Measurements from ENCODE around the gene P2RY6.

Gene P2RY6

GRCh38 chr11:73344191-73344607 is 72.1 kb downstream of the P2RY6 start:
- no peak for DNase-seq (ENCODE audit: low read depth)
- TF ChIP-seq, protein P1, sequence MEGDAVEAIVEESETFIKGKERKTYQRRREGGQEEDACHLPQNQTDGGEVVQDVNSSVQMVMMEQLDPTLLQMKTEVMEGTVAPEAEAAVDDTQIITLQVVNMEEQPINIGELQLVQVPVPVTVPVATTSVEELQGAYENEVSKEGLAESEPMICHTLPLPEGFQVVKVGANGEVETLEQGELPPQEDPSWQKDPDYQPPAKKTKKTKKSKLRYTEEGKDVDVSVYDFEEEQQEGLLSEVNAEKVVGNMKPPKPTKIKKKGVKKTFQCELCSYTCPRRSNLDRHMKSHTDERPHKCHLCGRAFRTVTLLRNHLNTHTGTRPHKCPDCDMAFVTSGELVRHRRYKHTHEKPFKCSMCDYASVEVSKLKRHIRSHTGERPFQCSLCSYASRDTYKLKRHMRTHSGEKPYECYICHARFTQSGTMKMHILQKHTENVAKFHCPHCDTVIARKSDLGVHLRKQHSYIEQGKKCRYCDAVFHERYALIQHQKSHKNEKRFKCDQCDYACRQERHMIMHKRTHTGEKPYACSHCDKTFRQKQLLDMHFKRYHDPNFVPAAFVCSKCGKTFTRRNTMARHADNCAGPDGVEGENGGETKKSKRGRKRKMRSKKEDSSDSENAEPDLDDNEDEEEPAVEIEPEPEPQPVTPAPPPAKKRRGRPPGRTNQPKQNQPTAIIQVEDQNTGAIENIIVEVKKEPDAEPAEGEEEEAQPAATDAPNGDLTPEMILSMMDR (IDR thresholded peaks at IDR 0.05; ENCODE audit: control insufficient read depth, insufficient read depth, low read depth, low read length, missing control alignments), result no peak
- no peak overlapping the region for H3K4me3 ChIP-seq (ENCODE audit: control insufficient read depth, low read depth, low read length)

DNA sequence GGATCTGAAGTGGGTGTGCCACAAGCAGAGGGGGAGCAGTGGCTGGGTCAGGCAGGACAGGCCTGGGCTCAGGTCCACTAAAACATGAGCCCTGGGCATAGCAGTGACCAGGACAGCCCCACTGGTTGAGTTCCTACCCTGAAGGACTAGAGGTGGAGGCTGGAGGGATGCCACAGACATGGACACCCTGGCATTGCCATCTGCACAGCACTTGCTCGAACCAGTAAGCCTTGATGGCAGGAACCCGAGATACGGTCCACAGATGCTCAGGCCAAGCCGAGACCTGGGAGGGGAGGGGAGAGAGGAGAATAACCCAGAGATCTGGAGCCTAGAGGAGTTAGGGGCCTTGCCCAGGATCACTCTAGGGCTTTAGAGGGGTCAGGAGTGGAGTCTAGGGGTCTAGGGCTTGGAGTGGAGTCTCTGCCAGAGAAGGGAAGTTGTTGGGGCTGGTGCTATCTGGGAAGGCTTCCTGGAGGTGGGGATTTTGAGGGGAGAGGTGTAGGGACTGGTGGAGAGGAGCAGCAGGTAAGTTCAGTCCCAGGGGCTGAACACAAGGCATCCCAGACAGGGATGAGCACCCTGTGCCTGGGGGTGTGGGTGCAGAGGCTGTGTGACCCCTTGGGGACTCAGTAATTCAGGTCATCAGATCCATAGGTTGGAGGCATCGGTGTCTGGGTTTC is 73.5 kb downstream of the P2RY6 start:
- no peak for DNase-seq (ENCODE audit: low read depth)
- TF ChIP-seq, protein P1 (IDR thresholded peaks at IDR 0.05; ENCODE audit: control insufficient read depth, insufficient read depth, low read depth, low read length, missing control alignments), result no peak
- H3K4me3 ChIP-seq (ENCODE audit: control insufficient read depth, low read depth, low read length), result no peak overlapping the region

- DNase-seq (ENCODE audit: low read depth), result no peak
- no peak overlapping the region for H3K4me3 ChIP-seq (ENCODE audit: control insufficient read depth, low read depth, low read length)
- TF ChIP-seq, protein P1 (IDR thresholded peaks at IDR 0.05; ENCODE audit: control insufficient read depth, insufficient read depth, low read depth, low read length, missing control alignments), result no peak
Observed at GRCh38 chr11:73346186-73346935, 74.2 kb downstream of the P2RY6 start.

GRCh38 chr11:73347067-73347466 is 74.9 kb downstream of the P2RY6 start:
- H3K4me3 ChIP-seq (ENCODE audit: control insufficient read depth, low read depth, low read length), result no peak overlapping the region
- DNase-seq (ENCODE audit: low read depth), result no peak
- TF ChIP-seq, protein P1 (IDR thresholded peaks at IDR 0.05; ENCODE audit: control insufficient read depth, insufficient read depth, low read depth, low read length, missing control alignments), result no peak

All from AG09309 (cell line).